ENCODE data around the gene DNMT3L. TPM values are rescaled to one million over a fixed set of nuclear protein-coding genes. Genes with fewer than 3 reads are reported as not detected.
"Not testable (repeated sequence)": the region's sequence is repeated elsewhere in the genome, so short reads cannot be mapped to it uniquely, and the experiment has no call there.

DNMT3L gene
- total RNA-seq, 2 experiments from 2014 or later: not detected

DNA sequence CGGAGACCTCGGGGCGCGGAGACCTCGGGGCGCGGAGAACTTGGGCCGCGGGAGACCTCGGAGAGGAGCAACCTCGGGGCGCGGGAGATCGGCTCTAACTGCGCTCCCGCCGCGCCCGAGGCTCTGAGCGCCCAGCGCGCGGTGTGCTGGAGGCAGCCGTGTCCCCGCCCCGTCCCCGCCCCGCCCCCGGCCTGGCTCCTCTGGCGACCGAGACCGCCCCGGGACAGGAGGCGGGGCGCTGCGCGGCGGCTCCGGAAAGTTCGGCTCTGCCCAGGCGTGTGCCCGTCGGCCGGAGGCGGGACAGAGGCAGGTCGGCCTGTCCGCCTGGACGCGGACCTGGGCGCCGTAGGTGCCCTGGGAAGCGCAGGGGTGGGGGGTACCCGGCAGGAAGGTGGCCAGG is 20.9 kb downstream of the DNMT3L start, which contains the start of gene ICOSLG:
TSS of gene ICOSLG (minus strand) at position 102 of the 400 bp plus-strand sequence. CDS start 126 bp downstream, outside the sequence.
- CTCF ChIA-PET (ENCODE audit: unreplicated experiment); H3K9me2 ChIP-seq (ENCODE audit: insufficient read depth, low read length); POLR2A ChIA-PET; H3K4me2 ChIP-seq (ENCODE audit: low read length); H3K4me3 ChIP-seq (ENCODE audit: low read depth, low read length, poor library complexity, severe bottlenecking); BruUV-seq (replicated peaks); H3K9me3 ChIP-seq (ENCODE audit: low read length); intact Hi-C loops (cut with micrococcal nuclease; ENCODE audit: unreplicated experiment); H3K27ac ChIP-seq (ENCODE audit: low read depth, low read length, poor library complexity, severe bottlenecking); H3K4me1 ChIP-seq (ENCODE audit: insufficient read depth, low read length, poor library complexity, severe bottlenecking); H3K79me2 ChIP-seq (ENCODE audit: insufficient read depth, low read depth, low read length); H3K36me3 ChIP-seq (ENCODE audit: insufficient read depth, low read length); H2AFZ ChIP-seq (ENCODE audit: low read length); DNase-seq (ENCODE audit: low spot score); H4K20me1 ChIP-seq (ENCODE audit: insufficient read depth, low read length): not testable (repeated sequence)

DNA sequence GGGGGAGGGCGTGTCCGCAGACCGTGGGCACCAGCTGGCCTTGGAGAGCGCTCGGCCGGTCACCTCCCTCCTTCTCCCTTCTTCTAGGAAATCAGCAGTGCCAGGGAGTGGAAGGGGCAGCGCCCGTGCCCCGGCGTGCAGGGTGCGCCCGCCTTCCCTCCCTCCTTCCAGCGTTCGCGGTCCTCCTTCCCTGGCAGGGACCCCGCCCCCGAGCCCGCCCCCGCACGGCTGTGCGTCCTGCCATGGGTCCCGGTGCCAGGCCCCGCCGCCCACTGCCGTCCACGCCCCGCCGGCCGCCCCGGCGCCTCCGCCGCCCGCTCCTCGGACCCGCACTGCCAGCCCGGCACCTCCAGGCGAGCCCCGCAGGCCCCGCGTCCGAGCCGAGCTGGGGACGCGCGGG is 21.3 kb downstream of the DNMT3L start:
- POLR2A ChIA-PET; H3K9me3 ChIP-seq (ENCODE audit: low read length); H4K20me1 ChIP-seq (ENCODE audit: insufficient read depth, low read length); H3K4me3 ChIP-seq (ENCODE audit: low read depth, low read length, poor library complexity, severe bottlenecking); H3K9me2 ChIP-seq (ENCODE audit: insufficient read depth, low read length); H3K4me2 ChIP-seq (ENCODE audit: low read length); H3K27ac ChIP-seq (ENCODE audit: low read depth, low read length, poor library complexity, severe bottlenecking); BruUV-seq (replicated peaks); H3K79me2 ChIP-seq (ENCODE audit: insufficient read depth, low read depth, low read length); H3K4me1 ChIP-seq (ENCODE audit: insufficient read depth, low read length, poor library complexity, severe bottlenecking); CTCF ChIA-PET (ENCODE audit: unreplicated experiment); H3K36me3 ChIP-seq (ENCODE audit: insufficient read depth, low read length); intact Hi-C loops (cut with micrococcal nuclease; ENCODE audit: unreplicated experiment); H2AFZ ChIP-seq (ENCODE audit: low read length); DNase-seq (ENCODE audit: low spot score): not testable (repeated sequence)

DNA sequence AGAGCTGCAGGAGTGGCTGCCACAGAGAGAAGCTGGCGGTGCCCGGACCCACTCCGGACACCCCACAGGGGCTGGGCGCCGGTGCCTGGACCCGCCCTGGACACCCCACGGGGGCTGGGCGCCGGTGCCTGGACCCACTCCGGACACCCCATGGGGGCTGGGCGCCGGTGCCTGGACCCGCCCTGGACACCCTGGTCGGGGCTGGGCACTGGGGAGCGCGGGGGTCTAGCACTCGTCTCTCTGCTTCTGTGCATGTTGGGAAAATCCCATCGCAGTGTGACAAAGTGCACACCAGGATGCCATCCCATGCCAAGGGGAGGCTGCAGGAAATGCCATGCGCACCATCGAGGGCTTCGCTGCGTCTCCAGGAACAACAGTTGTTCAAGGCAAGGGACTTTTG is 32.1 kb downstream of the DNMT3L start:
- intact Hi-C loops (cut with micrococcal nuclease; ENCODE audit: unreplicated experiment); H3K36me3 ChIP-seq (ENCODE audit: insufficient read depth, low read length): not testable (repeated sequence)

DNA sequence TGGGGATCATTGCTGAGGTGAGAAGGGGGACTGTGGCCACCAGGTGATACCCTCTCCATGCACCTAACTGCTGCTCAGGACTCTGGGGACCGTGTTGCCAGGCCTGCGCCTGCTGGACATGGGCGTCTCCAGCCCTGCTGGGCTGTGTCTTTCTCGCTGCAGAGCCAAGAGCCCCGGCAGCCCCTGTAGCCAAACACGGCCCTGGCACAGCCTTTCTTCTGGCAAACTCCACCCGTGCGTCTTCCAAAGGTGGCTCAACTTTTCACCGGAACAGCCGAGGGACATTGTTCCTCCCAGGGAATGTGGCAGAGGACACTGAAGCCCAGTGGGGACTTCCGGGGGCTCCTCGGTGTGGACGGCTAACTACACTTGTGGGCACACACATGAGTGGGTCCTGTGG is 33.6 kb downstream of the DNMT3L start:
- intact Hi-C loops (cut with micrococcal nuclease; ENCODE audit: unreplicated experiment); H3K4me3 ChIP-seq (ENCODE audit: low read depth, low read length, poor library complexity, severe bottlenecking); BruUV-seq (replicated peaks); H2AFZ ChIP-seq (ENCODE audit: low read length); H3K9me3 ChIP-seq (ENCODE audit: low read length); DNase-seq (ENCODE audit: low spot score); H3K79me2 ChIP-seq (ENCODE audit: insufficient read depth, low read depth, low read length); H3K4me1 ChIP-seq (ENCODE audit: insufficient read depth, low read length, poor library complexity, severe bottlenecking); H4K20me1 ChIP-seq (ENCODE audit: insufficient read depth, low read length); H3K9me2 ChIP-seq (ENCODE audit: insufficient read depth, low read length); POLR2A ChIA-PET; H3K4me2 ChIP-seq (ENCODE audit: low read length); H3K36me3 ChIP-seq (ENCODE audit: insufficient read depth, low read length); CTCF ChIA-PET (ENCODE audit: unreplicated experiment); H3K27ac ChIP-seq (ENCODE audit: low read depth, low read length, poor library complexity, severe bottlenecking): not testable (repeated sequence)

More for the DNA sequence above, 32.1 kb downstream of the DNMT3L start:
- H3K4me1 ChIP-seq (ENCODE audit: insufficient read depth, low read length, poor library complexity, severe bottlenecking); CTCF ChIA-PET (ENCODE audit: unreplicated experiment); H3K9me2 ChIP-seq (ENCODE audit: insufficient read depth, low read length); POLR2A ChIA-PET; H3K9me3 ChIP-seq (ENCODE audit: low read length); H3K79me2 ChIP-seq (ENCODE audit: insufficient read depth, low read depth, low read length); H2AFZ ChIP-seq (ENCODE audit: low read length); H4K20me1 ChIP-seq (ENCODE audit: insufficient read depth, low read length); H3K27ac ChIP-seq (ENCODE audit: low read depth, low read length, poor library complexity, severe bottlenecking); H3K4me3 ChIP-seq (ENCODE audit: low read depth, low read length, poor library complexity, severe bottlenecking); H3K4me2 ChIP-seq (ENCODE audit: low read length); DNase-seq (ENCODE audit: low spot score); BruUV-seq (replicated peaks): not testable (repeated sequence)

DNA sequence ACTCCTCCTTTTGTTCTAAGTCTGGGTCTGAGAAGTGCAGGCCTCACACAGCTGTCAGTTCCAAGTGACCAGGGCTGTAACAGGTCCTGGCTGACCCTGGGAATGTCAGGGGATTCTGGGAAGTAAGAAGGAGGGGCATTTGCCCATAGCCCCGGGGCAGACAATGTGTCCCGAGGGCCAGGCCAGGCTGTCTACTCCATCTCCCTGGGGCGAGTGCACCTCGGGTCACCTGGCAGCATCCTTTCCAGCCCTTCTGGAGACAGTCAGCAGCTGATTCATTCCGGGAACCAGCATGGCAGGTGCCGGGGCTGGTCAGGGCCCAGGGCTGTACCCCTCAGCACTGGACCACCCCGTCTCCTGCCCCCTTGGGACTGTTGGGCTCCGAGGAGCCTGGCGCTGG is 34.1 kb downstream of the DNMT3L start:
- H3K9me2 ChIP-seq (ENCODE audit: insufficient read depth, low read length); BruUV-seq (replicated peaks); CTCF ChIA-PET (ENCODE audit: unreplicated experiment); H4K20me1 ChIP-seq (ENCODE audit: insufficient read depth, low read length); H3K4me2 ChIP-seq (ENCODE audit: low read length); DNase-seq (ENCODE audit: low spot score); H3K4me1 ChIP-seq (ENCODE audit: insufficient read depth, low read length, poor library complexity, severe bottlenecking); intact Hi-C loops (cut with micrococcal nuclease; ENCODE audit: unreplicated experiment); POLR2A ChIA-PET; H2AFZ ChIP-seq (ENCODE audit: low read length); H3K79me2 ChIP-seq (ENCODE audit: insufficient read depth, low read depth, low read length); H3K27ac ChIP-seq (ENCODE audit: low read depth, low read length, poor library complexity, severe bottlenecking); H3K4me3 ChIP-seq (ENCODE audit: low read depth, low read length, poor library complexity, severe bottlenecking); H3K36me3 ChIP-seq (ENCODE audit: insufficient read depth, low read length); H3K9me3 ChIP-seq (ENCODE audit: low read length): not testable (repeated sequence)

GRCh38 chr21:44225605-44226004 is 36.1 kb downstream of the DNMT3L start:
- H3K27ac ChIP-seq (ENCODE audit: low read depth, low read length, poor library complexity, severe bottlenecking); H3K4me2 ChIP-seq (ENCODE audit: low read length); H3K79me2 ChIP-seq (ENCODE audit: insufficient read depth, low read depth, low read length); H4K20me1 ChIP-seq (ENCODE audit: insufficient read depth, low read length); intact Hi-C loops (cut with micrococcal nuclease; ENCODE audit: unreplicated experiment); H3K9me3 ChIP-seq (ENCODE audit: low read length); H3K36me3 ChIP-seq (ENCODE audit: insufficient read depth, low read length); H3K9me2 ChIP-seq (ENCODE audit: insufficient read depth, low read length); POLR2A ChIA-PET; H3K4me1 ChIP-seq (ENCODE audit: insufficient read depth, low read length, poor library complexity, severe bottlenecking); H3K4me3 ChIP-seq (ENCODE audit: low read depth, low read length, poor library complexity, severe bottlenecking); H2AFZ ChIP-seq (ENCODE audit: low read length); BruUV-seq (replicated peaks); CTCF ChIA-PET (ENCODE audit: unreplicated experiment); DNase-seq (ENCODE audit: low spot score): not testable (repeated sequence)

DNA sequence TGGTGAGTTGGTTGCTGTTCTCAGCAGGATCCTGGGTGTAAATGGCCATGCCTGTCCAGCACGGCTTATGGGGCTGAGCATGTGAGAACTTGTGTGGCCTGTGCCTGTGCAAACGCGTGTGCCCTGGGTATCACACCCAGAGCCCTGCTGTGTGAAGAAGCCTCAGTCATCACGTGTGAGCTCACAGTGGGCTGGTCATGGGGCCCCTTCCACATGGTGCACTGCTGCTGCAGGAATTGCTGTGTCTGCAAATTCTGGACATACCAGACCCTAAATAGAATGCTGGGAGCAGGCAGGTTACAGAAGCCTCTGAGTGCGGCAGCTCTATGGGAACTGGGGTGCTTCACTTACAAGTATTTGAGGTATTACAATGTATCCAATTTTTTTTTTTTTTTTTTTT is 38.4 kb downstream of the DNMT3L start:
- H3K9me2 ChIP-seq (ENCODE audit: insufficient read depth, low read length); H3K4me1 ChIP-seq (ENCODE audit: insufficient read depth, low read length, poor library complexity, severe bottlenecking); H2AFZ ChIP-seq (ENCODE audit: low read length); H3K9me3 ChIP-seq (ENCODE audit: low read length); H4K20me1 ChIP-seq (ENCODE audit: insufficient read depth, low read length); DNase-seq (ENCODE audit: low spot score); H3K36me3 ChIP-seq (ENCODE audit: insufficient read depth, low read length); H3K27ac ChIP-seq (ENCODE audit: low read depth, low read length, poor library complexity, severe bottlenecking); H3K4me2 ChIP-seq (ENCODE audit: low read length); H3K4me3 ChIP-seq (ENCODE audit: low read depth, low read length, poor library complexity, severe bottlenecking); BruUV-seq (replicated peaks); H3K79me2 ChIP-seq (ENCODE audit: insufficient read depth, low read depth, low read length); intact Hi-C loops (cut with micrococcal nuclease; ENCODE audit: unreplicated experiment); POLR2A ChIA-PET; CTCF ChIA-PET (ENCODE audit: unreplicated experiment): not testable (repeated sequence)
